ENCODE measurements around the gene SHC1. TPM values are rescaled to one million over a fixed set of nuclear protein-coding genes. Genes with fewer than 3 reads are reported as not detected.

Gene SHC1
- total RNA-seq, 1 donor from 2014 or later = 43.3 TPM

- TF ChIP-seq, protein P1, sequence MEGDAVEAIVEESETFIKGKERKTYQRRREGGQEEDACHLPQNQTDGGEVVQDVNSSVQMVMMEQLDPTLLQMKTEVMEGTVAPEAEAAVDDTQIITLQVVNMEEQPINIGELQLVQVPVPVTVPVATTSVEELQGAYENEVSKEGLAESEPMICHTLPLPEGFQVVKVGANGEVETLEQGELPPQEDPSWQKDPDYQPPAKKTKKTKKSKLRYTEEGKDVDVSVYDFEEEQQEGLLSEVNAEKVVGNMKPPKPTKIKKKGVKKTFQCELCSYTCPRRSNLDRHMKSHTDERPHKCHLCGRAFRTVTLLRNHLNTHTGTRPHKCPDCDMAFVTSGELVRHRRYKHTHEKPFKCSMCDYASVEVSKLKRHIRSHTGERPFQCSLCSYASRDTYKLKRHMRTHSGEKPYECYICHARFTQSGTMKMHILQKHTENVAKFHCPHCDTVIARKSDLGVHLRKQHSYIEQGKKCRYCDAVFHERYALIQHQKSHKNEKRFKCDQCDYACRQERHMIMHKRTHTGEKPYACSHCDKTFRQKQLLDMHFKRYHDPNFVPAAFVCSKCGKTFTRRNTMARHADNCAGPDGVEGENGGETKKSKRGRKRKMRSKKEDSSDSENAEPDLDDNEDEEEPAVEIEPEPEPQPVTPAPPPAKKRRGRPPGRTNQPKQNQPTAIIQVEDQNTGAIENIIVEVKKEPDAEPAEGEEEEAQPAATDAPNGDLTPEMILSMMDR (IDR thresholded peaks at IDR 0.05; ENCODE audit: unreplicated experiment) = no peak
- H3K27ac Mint-ChIP-seq = no peak overlapping the region
- no peak for DNase-seq (ENCODE audit: low spot score, unreplicated experiment)
- no peaks in the 10 kb centered on the region for H3K27me3 Mint-ChIP-seq
- H3K4me1 Mint-ChIP-seq (ENCODE audit: low read depth) = peaks cover 41% of the 10 kb centered on the region
- no peaks in the 10 kb centered on the region for H3K9me3 Mint-ChIP-seq (ENCODE audit: low read depth)
- peaks cover 2% of the 10 kb centered on the region for H3K36me3 Mint-ChIP-seq (ENCODE audit: insufficient read depth)
- peak overlapping the region; percentile 16 for H3K4me3 Mint-ChIP-seq (ENCODE audit: low read depth)
Measured at GRCh38 chr1:154958681-154959425, 11.7 kb downstream of the SHC1 start.

GRCh38 chr1:154958036-154958435 lies 12.5 kb downstream of the SHC1 start:
- peaks cover 46% of the 10 kb centered on the region for H3K4me1 Mint-ChIP-seq (ENCODE audit: low read depth)
- no peak overlapping the region for H3K4me3 Mint-ChIP-seq (ENCODE audit: low read depth)
- H3K27me3 Mint-ChIP-seq = no peaks in the 10 kb centered on the region
- TF ChIP-seq, protein P1 (IDR thresholded peaks at IDR 0.05; ENCODE audit: unreplicated experiment) = no peak
- no peak overlapping the region for H3K27ac Mint-ChIP-seq
- H3K36me3 Mint-ChIP-seq (ENCODE audit: insufficient read depth) = no peaks in the 10 kb centered on the region
- no peak for DNase-seq (ENCODE audit: low spot score, unreplicated experiment)
- no peaks in the 10 kb centered on the region for H3K9me3 Mint-ChIP-seq (ENCODE audit: low read depth)

- Mint-ChIP-seq H3K9me3 (ENCODE audit: low read depth) (no peaks in the 10 kb centered on the region), H3K4me1 (ENCODE audit: low read depth) (peaks cover 45% of the 10 kb centered on the region)
Measured at GRCh38 chr1:154957091-154957657, 13.4 kb downstream of the SHC1 start.

DNA sequence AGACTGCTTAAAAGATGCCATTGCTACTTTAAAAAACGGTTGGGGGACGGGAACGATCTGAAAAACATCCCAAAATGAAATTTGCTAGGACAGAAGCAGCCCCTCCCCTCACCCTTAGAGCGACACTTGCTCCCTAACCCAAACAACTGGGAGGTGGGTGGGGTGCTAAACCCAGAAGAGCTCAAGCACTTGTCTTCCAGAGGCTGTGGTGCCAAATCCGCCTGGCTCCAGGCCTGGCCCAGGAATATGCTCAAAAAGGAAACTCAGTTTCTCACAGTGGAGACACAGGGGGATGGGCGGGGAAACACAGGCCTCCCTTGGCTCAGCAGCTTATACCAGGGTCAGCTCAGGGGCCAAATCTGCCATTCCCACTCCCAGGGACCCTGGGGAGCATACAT lies 14.0 kb downstream of the SHC1 start:
- DNase-seq (ENCODE audit: low spot score, unreplicated experiment) = no peak
- H3K9me3 Mint-ChIP-seq (ENCODE audit: low read depth) = no peaks in the 10 kb centered on the region

More at GRCh38 chr1:154957091-154957657, 13.4 kb downstream of the SHC1 start:
- TF ChIP-seq, protein P1 (IDR thresholded peaks at IDR 0.05; ENCODE audit: unreplicated experiment) = no peak
- Mint-ChIP-seq H3K36me3 (ENCODE audit: insufficient read depth) (no peaks in the 10 kb centered on the region), H3K27me3 (no peaks in the 10 kb centered on the region), H3K4me3 (ENCODE audit: low read depth) (peak overlapping the region; percentile 11), H3K27ac (peak overlapping the region; percentile 98)
- no peak for DNase-seq (ENCODE audit: low spot score, unreplicated experiment)

More for the DNA sequence above, 14.0 kb downstream of the SHC1 start:
- Mint-ChIP-seq H3K36me3 (ENCODE audit: insufficient read depth) (no peaks in the 10 kb centered on the region), H3K27ac (peak overlapping the region; percentile 98), H3K27me3 (no peaks in the 10 kb centered on the region), H3K4me1 (ENCODE audit: low read depth) (peaks cover 45% of the 10 kb centered on the region), H3K4me3 (ENCODE audit: low read depth) (peak overlapping the region; percentile 84)
- TF ChIP-seq, protein P1 (IDR thresholded peaks at IDR 0.05; ENCODE audit: unreplicated experiment) = no peak
